HepG2 (cell line): ENCODE results near the gene SLC25A45. TPM values are rescaled to one million over a fixed set of nuclear protein-coding genes. Genes with fewer than 3 reads are reported as not detected.

Source experiments
- AGO1 ChIP-seq: fragments of 200-400 bp; formaldehyde crosslinking; IDR thresholded peaks from 2 replicates; pipeline ENCODE4 v1.6.1; 2017; ENCODE audit warnings: mild to moderate bottlenecking, low read depth, low read length, moderate library complexity; ENCODE audit not compliant: poor library complexity, severe bottlenecking
- ATF2 ChIP-seq: sonication (generic); formaldehyde crosslinking; IDR thresholded peaks from 2 replicates; pipeline ENCODE4 v1.4.0; 2020; ENCODE audit warnings: missing genetic modification reagents
- CCAR2 ChIP-seq: fragments of 200-400 bp; formaldehyde crosslinking; optimal IDR thresholded peaks from 2 replicates; pipeline ENCODE3; 2018; ENCODE audit warnings: low read depth, mild to moderate bottlenecking, low read length, moderate library complexity
- E2F5 ChIP-seq: sonication (generic); formaldehyde crosslinking; conservative IDR thresholded peaks from 2 replicates; pipeline ENCODE4 v1.4.0; 2020; ENCODE audit warnings: missing genetic modification reagents
- GATA4 ChIP-seq: sonication (generic); IDR thresholded peaks from 2 replicates; pipeline ENCODE4 v1.6.1; 2016; ENCODE audit warnings: antibody characterized with exemption, low read depth, borderline replicate concordance
- GMEB2 ChIP-seq: IDR thresholded peaks from 2 replicates; pipeline ENCODE4 v1.6.1; 2016; ENCODE audit warnings: missing biosample characterization, missing genetic modification reagents, low read depth
- HDAC6 ChIP-seq: fragments of 200-600 bp; sonication (generic); IDR thresholded peaks from 2 replicates; pipeline ENCODE4 v1.7.0; 2017; ENCODE audit warnings: mild to moderate bottlenecking, antibody characterized with exemption, low read length, low read depth
- HNRNPH1 ChIP-seq: fragments of 200-400 bp; formaldehyde crosslinking; optimal IDR thresholded peaks from 2 replicates; pipeline ENCODE3; 2017; ENCODE audit warnings: mild to moderate bottlenecking, low read depth, low read length
- IKZF4 ChIP-seq: sonication (generic); formaldehyde crosslinking; IDR thresholded peaks from 2 replicates; pipeline ENCODE4 v1.5.1; 2020; ENCODE audit warnings: borderline replicate concordance, mild to moderate bottlenecking, low read depth, missing genetic modification reagents; ENCODE audit errors: not compliant biosample characterization
- JDP2 ChIP-seq: sonication (generic); formaldehyde crosslinking; IDR thresholded peaks from 2 replicates; pipeline ENCODE4 v1.8.1; 2022; ENCODE audit warnings: missing genetic modification reagents, borderline replicate concordance
- NCOA2 ChIP-seq: sonication (generic); formaldehyde crosslinking; IDR thresholded peaks from 2 replicates; pipeline ENCODE4 v1.8.0; 2022; ENCODE audit warnings: inconsistent platforms
- NKX3-1 ChIP-seq: sonication (generic); formaldehyde crosslinking; IDR thresholded peaks from 2 replicates; pipeline ENCODE4 v1.5.0; 2020; ENCODE audit warnings: missing genetic modification reagents
- POLR2A ChIP-seq, 2 experiments: IDR thresholded peaks; 2 replicates each; pipeline ENCODE4 v1.6.1; 2011; ENCODE audit warnings: low read depth in 2 of 2, low read length in 2 of 2, mild to moderate bottlenecking in 1 of 2, moderate library complexity in 1 of 2; ENCODE audit not compliant: insufficient read depth in 1 of 2
- SRSF1 ChIP-seq: fragments of 200-400 bp; formaldehyde crosslinking; optimal IDR thresholded peaks from 2 replicates; pipeline ENCODE3; 2017; ENCODE audit warnings: mild to moderate bottlenecking, low read depth, low read length, moderate library complexity
- TAF1 ChIP-seq: sonication (generic); formaldehyde crosslinking; IDR thresholded peaks from 2 replicates; pipeline ENCODE4 v1.4.0; 2020; ENCODE audit warnings: missing genetic modification reagents
- TBX3 ChIP-seq: fragments of 450-650 bp; IDR thresholded peaks from 2 replicates; pipeline ENCODE4 v1.6.1; 2017; ENCODE audit warnings: antibody characterized with exemption, mild to moderate bottlenecking, inconsistent platforms, borderline replicate concordance
- YEATS4 ChIP-seq: sonication (generic); formaldehyde crosslinking; IDR thresholded peaks from 2 replicates; pipeline ENCODE4 v1.4.0; 2020; ENCODE audit warnings: missing genetic modification reagents, borderline replicate concordance
- ZBTB38 ChIP-seq: sonication (generic); formaldehyde crosslinking; IDR thresholded peaks from 2 replicates; pipeline ENCODE4 v1.5.1; 2020; ENCODE audit warnings: mild to moderate bottlenecking, missing genetic modification reagents
- ZBTB7A ChIP-seq: sonication (generic); formaldehyde crosslinking; IDR thresholded peaks from 2 replicates; pipeline ENCODE4 v1.8.0; 2022; ENCODE audit warnings: mild to moderate bottlenecking, missing genetic modification reagents
- ZNF20 ChIP-seq: sonication (generic); formaldehyde crosslinking; IDR thresholded peaks from 2 replicates; pipeline ENCODE4 v1.4.0; 2020; ENCODE audit warnings: mild to moderate bottlenecking, moderate library complexity, missing genetic modification reagents
- ZNF570 ChIP-seq: sonication (generic); formaldehyde crosslinking; IDR thresholded peaks from 2 replicates; pipeline ENCODE4 v1.4.0; 2020; ENCODE audit warnings: mild to moderate bottlenecking, missing genetic modification reagents, borderline replicate concordance
- ZNF777 ChIP-seq: sonication (generic); formaldehyde crosslinking; IDR thresholded peaks from 2 replicates; pipeline ENCODE4 v1.4.0; 2020; ENCODE audit warnings: missing genetic modification reagents
- ZNF781 ChIP-seq: sonication (generic); formaldehyde crosslinking; IDR thresholded peaks from 2 replicates; pipeline ENCODE4 v1.5.1; 2020; ENCODE audit warnings: borderline replicate concordance, mild to moderate bottlenecking, missing genetic modification reagents; ENCODE audit errors: not compliant biosample characterization
- ZSCAN31 ChIP-seq: sonication (generic); formaldehyde crosslinking; IDR thresholded peaks from 2 replicates; pipeline ENCODE4 v1.5.0; 2020; ENCODE audit warnings: low read depth, mild to moderate bottlenecking, missing genetic modification reagents
- ZSCAN9 ChIP-seq: IDR thresholded peaks from 2 replicates; pipeline ENCODE4 v1.6.1; 2016; ENCODE audit warnings: borderline replicate concordance
- polyA plus RNA-seq, 8 experiments: library from polyadenylated mRNA; depleted of rRNA in 3 of 8; stranded (reverse) in 7 of 8; unstranded in 1 of 8; fragments of >200 nt; fragmentation: Illumina TruSeq in 4 of 8; extraction: Trizol in 4 of 8; gene quantifications; 2 replicates each; pipeline versions ENCODE4 v1.2.1 to v1.2.3, GENCODE V29; 2011 to 2016; ENCODE audit warnings: low read depth in 4 of 8, missing spikeins in 1 of 8, mixed read lengths in 1 of 8; ENCODE audit not compliant: insufficient read depth in 1 of 8
- total RNA-seq, 5 experiments: library from RNA; depleted of rRNA; stranded (reverse); fragments of >200 nt; fragmentation: Illumina TruSeq; extraction: Trizol; gene quantifications; 2 replicates each; pipeline ENCODE4 v1.2.3, GENCODE V29; 2016; ENCODE audit warnings: low read depth in 1 of 5
- TF ChIP-seq, protein P1 (sequence below): sonication (generic); formaldehyde crosslinking; IDR thresholded peaks from 2 replicates; pipeline ENCODE4 v1.4.0; 2020; ENCODE audit warnings: low read depth, mild to moderate bottlenecking, missing genetic modification reagents

The SLC25A45 gene
- total and polyA plus RNA-seq, 2 of the 13 experiments (the other 11 are each of a cell fraction or from before 2014, with no cell fraction given): 1.2 to 3.4 TPM

DNA sequence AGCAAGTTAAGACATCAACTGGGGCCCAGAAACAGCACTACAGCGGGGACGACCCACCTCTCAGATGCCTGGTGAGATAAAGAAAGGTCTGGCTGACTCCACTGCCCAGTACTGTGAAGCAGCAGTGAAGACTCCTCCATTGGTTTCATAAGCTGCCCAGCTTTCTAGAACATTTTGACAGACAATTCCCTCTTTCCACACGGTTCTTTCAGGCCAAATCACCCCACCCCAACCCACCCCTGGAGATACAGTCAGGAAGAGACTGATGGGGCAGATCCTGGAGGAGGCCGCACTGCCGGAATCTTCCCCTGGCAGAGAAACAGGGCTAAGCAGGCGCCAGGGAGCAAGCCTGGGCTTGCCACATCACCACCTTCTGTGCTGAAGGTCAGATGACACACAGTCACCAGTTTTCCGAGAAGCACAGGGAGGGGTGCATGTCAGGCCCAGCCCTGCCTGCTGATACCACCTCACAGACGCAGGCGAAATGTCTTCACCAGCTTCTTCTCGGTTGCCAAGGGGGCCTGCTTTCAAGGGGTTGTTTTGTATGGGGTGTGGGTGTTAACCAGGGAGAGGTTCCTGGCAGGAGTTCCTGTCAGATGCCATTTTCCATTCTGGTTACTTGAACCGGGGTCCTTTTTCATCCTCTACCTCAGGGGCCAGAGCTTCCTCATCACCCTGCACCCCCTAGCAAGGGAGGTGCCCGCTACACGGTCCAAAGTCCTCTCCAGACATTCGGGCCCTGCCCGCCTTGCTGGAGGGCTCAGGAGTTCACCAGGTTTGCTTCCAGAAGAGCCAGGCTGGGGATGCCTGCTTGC, 38.7 kb upstream of the SLC25A45 start (continued):
- TF ChIP-seq GMEB2 (CRISPR knock-in tag) (no peak), ZNF781 (CRISPR knock-in tag) (no peak), SRSF1 (no peak), TBX3 (no peak), NKX3-1 (no peak), POLR2A (IDR thresholded peaks at IDR 0.05; ENCODE audit: insufficient read depth in 1 of 2, low read depth in 2 of 2, low read length in 2 of 2) (peak in 1 of 2 experiments; percentile 91; a peak in 2 of 4 replicates), ZSCAN9 (CRISPR knock-in tag) (peak; percentile 80; the same call in 1 of the 2 replicates), IKZF4 (CRISPR knock-in tag) (no peak), TAF1 (CRISPR knock-in tag) (peak; percentile 72), ZNF777 (CRISPR knock-in tag) (peak; percentile 59; the same call in 1 of the 2 replicates), ZNF570 (CRISPR knock-in tag) (no peak), E2F5 (CRISPR knock-in tag) (no peak), NCOA2 (CRISPR knock-in tag) (peak; percentile 94), ZBTB38 (CRISPR knock-in tag) (no peak; the same call in 1 of the 2 replicates), JDP2 (CRISPR knock-in tag) (no peak), ZNF20 (peak; percentile 5; the same call in 1 of the 2 replicates), ATF2 (peak; percentile 86), GATA4 (peak; percentile 34; the same call in 1 of the 2 replicates), AGO1 (no peak), HNRNPH1 (no peak), ZBTB7A (CRISPR knock-in tag) (no peak; the same call in 1 of the 2 replicates), ZSCAN31 (no peak), HDAC6 (no peak), CCAR2 (no peak), YEATS4 (CRISPR knock-in tag) (peak; percentile 75)
- TF ChIP-seq, protein P1, sequence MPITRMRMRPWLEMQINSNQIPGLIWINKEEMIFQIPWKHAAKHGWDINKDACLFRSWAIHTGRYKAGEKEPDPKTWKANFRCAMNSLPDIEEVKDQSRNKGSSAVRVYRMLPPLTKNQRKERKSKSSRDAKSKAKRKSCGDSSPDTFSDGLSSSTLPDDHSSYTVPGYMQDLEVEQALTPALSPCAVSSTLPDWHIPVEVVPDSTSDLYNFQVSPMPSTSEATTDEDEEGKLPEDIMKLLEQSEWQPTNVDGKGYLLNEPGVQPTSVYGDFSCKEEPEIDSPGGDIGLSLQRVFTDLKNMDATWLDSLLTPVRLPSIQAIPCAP (CRISPR knock-in tag): no peak
